ENCODE results near the gene MTOR.

GRCh38 chr1:11309385-11309784 is 47.0 kb upstream of the MTOR start:
- TF ChIP-seq, protein P1, sequence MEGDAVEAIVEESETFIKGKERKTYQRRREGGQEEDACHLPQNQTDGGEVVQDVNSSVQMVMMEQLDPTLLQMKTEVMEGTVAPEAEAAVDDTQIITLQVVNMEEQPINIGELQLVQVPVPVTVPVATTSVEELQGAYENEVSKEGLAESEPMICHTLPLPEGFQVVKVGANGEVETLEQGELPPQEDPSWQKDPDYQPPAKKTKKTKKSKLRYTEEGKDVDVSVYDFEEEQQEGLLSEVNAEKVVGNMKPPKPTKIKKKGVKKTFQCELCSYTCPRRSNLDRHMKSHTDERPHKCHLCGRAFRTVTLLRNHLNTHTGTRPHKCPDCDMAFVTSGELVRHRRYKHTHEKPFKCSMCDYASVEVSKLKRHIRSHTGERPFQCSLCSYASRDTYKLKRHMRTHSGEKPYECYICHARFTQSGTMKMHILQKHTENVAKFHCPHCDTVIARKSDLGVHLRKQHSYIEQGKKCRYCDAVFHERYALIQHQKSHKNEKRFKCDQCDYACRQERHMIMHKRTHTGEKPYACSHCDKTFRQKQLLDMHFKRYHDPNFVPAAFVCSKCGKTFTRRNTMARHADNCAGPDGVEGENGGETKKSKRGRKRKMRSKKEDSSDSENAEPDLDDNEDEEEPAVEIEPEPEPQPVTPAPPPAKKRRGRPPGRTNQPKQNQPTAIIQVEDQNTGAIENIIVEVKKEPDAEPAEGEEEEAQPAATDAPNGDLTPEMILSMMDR (conservative IDR thresholded peaks at IDR 0.05 in 1 of 2, IDR thresholded peaks at IDR 0.05 in 1 of 2; ENCODE audit: extremely low read depth in 1 of 2, insufficient read depth in 1 of 2, low read depth in 1 of 2, low read length in 2 of 2), result no peak
- no peak for TF ChIP-seq EZH2 (IDR thresholded peaks at IDR 0.05; ENCODE audit: borderline replicate concordance, low read length)

All from mammary epithelial cell (primary cell).